Pulmonary artery endothelial cell (primary cell): ENCODE data around the gene CCDC146. TPM values are rescaled to one million over a fixed set of nuclear protein-coding genes. Genes with fewer than 3 reads are reported as not detected.
"Not testable (repeated sequence)": the region's sequence is repeated elsewhere in the genome, so short reads cannot be mapped to it uniquely, and the experiment has no call there.

Experiments
- DNase-seq: peaks from one replicate; pipeline ENCODE4 v3.0.0-alpha.2; 2011; ENCODE audit warnings: low read depth, low spot score
- total RNA-seq: library from RNA; depleted of rRNA; stranded (reverse); fragments of >200 nt; gene quantifications from 2 replicates; pipeline ENCODE4 v1.2.3, GENCODE V29; 2014

CCDC146 gene
- total RNA-seq, 1 donor from 2014 or later, result 0.86 TPM

- DNase-seq, result not testable (repeated sequence)
Measured at GRCh38 chr7:77138668-77139067, 16.3 kb downstream of the CCDC146 start.

- DNase-seq, result not testable (repeated sequence)
Measured at GRCh38 chr7:77140291-77140690, 17.9 kb downstream of the CCDC146 start.

- not testable (repeated sequence) for DNase-seq
Measured at GRCh38 chr7:77152232-77152631, 29.8 kb downstream of the CCDC146 start.

DNA sequence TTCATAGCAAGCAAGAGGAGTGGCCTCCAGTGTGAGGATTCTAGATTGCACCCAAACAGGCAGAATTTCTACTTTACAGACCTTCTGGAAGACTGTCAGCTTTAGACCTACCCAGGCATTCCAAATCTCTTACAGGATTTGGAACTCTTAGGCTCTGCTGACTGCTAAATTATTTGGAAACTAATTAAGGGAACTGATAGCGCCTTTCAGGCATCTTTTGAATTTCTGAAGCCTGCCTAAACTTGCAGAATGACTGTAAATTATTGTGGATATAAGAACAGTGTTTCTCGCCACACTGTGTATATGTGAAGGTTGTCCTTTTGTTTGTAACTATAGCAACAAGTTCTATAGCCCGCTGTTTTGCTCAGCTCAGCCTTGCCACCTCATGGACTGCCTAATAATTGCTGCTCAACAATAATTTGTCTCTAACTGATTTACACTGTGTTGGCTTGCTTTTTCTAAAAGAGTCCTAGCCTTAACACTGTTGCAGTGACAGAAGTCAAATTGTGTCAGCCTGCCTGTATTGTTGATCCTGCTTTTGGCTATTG, 32.6 kb downstream of the CCDC146 start:
- not testable (repeated sequence) for DNase-seq

GRCh38 chr7:77155601-77156377, 33.4 kb downstream of the CCDC146 start:
- DNase-seq, result not testable (repeated sequence)

GRCh38 chr7:77157034-77157433, 34.6 kb downstream of the CCDC146 start:
- not testable (repeated sequence) for DNase-seq

DNA sequence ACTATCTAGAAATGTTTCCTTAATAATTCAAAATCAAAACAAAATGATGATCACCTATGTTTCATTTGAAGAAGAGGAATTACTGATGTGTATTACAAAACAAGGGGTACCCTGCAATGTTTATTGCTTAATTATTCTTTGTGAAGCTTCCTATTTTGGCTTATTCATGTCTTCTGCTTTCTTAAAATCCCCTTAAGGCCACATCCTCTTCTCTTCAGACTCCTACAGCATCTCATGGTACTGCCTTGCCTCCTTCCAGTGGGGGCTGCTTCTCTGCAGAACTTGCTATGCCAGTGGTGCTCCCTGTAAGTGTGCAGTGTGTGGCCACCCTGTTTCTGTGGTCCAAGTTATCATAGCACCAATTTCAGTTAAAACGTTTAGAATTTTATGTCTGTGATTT, 35.0 kb downstream of the CCDC146 start:
- DNase-seq, result no peak

GRCh38 chr7:77171073-77171472, 48.7 kb downstream of the CCDC146 start:
- not testable (repeated sequence) for DNase-seq

DNA sequence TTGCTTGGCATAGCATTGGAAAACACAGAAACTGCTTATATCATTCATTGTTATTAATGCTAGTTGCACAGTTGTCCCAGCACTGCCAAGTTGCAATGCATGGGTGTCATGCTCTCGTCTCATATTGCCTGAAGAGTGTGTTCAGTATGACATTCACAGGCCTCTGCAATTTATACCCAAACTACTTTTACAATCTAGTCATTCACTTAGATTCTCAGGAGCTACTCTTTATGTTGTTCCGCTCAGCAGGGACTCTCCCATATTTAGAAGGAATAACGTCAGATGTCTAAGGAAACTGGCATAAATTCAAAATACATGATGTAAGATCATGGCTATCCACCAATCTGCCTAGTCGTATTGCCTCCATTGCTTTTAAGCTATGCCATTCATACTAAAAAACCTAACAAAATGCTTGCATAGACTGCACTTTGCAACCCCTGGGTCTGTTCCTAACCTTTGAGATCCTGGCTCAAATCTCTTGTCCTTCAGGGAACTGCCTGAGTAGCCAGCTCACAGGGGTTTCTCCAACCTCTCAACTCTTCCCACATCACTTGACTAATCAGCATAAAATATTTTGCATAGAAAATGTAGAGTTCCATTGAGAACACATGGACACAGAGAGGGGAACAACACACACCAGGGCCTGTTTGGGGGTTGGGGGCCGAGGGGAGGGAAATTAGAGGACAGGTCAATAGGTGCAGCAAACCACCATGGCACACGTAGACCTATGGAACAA, 50.2 kb downstream of the CCDC146 start:
- not testable (repeated sequence) for DNase-seq

DNA sequence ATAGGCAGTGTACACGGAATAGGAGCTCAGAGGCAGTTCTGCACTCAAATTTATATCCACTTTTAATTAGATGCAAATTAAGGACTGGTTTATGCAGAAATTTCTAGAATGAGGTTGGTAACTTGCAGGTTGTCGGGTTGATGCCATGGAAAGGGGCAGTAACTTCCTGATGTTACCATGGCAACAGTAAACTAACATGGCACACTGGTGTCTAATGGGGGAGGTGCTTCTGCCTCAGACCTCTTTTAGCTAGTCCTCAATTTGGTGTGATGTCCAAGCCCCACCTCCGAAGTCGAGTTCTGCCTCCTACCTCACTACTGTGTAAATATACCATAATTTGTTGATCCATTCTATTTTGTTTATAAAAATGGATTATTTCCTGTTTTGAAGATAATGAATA, 52.0 kb downstream of the CCDC146 start:
- not testable (repeated sequence) for DNase-seq

GRCh38 chr7:77175274-77175800, 52.9 kb downstream of the CCDC146 start:
- DNase-seq, result not testable (repeated sequence)

GRCh38 chr7:77177321-77177904, 55.0 kb downstream of the CCDC146 start:
- DNase-seq, result not testable (repeated sequence)

DNA sequence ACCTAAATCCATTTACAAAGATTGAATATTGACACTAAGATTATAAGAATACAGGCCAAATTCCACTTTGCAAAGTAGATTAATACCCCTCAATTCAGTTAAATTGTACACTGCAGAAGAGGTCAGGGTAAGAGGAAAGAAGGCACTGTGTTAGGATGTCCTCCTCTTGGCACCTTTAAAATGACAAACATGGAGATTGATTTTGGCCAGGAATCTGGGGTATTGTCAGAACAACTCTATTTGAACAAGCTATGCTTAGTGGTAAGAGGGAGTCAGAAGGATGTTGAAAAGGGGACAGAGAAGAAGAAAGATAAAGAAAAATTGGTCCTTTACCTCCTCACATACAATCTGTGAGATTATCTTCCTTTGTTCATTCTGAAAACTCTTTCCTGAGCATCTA, 55.6 kb downstream of the CCDC146 start:
- not testable (repeated sequence) for DNase-seq

GRCh38 chr7:77181015-77181595, 58.7 kb downstream of the CCDC146 start:
- no peak for DNase-seq

GRCh38 chr7:77181734-77182133, 59.3 kb downstream of the CCDC146 start:
- DNase-seq, result no peak

- DNase-seq, result no peak
Measured at GRCh38 chr7:77182261-77182660, 59.8 kb downstream of the CCDC146 start.

GRCh38 chr7:77184463-77184862, 62.0 kb downstream of the CCDC146 start:
- no peak for DNase-seq

DNA sequence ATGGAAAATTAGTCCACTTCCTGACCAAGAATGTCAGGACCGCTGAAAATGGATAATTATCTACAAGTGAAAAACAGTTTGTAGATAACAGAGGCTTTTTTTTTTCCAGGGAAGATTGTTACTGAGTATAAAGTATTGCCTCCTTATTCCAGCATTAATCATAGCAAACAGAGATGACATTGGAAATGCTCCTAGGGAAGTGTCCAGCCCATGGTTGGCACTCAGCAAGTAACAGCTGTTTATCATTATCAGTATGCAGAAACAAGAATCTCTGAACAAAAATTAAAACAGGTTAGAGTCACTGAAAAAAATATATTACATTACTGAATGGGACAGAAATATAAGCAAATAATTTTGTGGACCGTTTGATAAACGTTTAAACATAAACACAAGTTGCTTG, 62.6 kb downstream of the CCDC146 start:
- no peak for DNase-seq

GRCh38 chr7:77185866-77186265, 63.5 kb downstream of the CCDC146 start:
- no peak for DNase-seq

GRCh38 chr7:77188731-77189437, 66.5 kb downstream of the CCDC146 start:
- no peak for DNase-seq

DNA sequence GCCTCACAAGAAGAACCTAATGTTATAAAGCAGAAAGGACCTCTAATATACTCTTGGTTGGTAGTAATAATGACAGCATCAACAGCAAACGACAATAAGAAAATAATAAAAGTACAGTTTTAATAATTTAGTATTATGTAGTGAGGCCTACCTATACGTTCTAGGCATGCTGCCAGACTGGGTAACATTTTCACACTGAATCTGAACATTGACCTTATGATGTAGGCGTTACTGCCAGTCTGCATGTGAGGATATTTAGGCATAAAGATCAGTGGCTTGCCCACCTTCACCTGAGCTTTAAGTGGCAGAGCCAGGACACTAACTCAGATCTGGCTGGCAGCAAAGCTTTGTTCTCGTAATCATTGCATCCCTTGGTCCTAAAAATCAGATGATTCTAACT, 74.7 kb downstream of the CCDC146 start:
- no peak for DNase-seq
